HG03558 (cell line): ENCODE measurements around the gene FERD3L.
"Not testable (repeated sequence)": the region's sequence is repeated elsewhere in the genome, so short reads cannot be mapped to it uniquely, and the experiment has no call there.

Source experiments
- ATAC-seq: cut with Tn5 transposase; IDR thresholded peaks from one replicate; pipeline ENCODE4 v1.9.1; 2021; ENCODE audit warnings: moderate number of reproducible peaks; ENCODE audit not compliant: unreplicated experiment; ENCODE audit errors: extremely low read depth

Gene FERD3L, protein sequence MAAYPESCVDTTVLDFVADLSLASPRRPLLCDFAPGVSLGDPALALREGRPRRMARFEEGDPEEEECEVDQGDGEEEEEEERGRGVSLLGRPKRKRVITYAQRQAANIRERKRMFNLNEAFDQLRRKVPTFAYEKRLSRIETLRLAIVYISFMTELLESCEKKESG

DNA sequence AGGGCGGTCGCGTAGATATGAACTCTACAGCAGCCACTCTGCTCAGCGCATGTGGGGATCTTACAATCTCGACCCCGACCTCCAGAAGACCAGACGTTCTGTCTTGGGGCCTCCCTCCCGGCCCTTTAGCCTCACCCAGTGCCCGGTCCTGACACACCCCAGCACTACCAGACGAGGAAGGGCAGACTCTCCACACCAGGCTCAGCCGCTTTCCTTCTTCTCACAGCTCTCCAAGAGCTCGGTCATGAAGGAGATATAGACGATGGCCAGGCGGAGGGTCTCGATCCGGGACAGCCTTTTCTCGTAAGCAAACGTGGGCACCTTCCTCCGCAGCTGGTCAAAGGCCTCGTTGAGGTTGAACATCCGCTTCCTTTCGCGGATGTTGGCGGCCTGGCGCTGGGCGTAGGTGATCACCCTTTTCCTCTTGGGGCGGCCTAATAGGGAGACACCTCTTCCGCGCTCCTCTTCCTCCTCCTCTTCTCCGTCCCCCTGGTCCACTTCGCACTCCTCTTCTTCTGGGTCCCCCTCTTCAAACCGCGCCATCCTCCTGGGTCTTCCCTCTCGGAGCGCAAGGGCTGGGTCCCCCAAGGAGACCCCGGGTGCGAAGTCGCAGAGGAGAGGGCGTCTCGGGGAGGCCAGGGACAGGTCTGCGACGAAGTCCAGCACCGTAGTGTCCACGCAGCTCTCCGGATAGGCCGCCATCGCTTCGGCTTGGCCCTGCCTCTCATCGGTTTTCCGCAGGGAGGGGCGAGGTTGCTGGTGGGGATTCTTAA, at the start of gene FERD3L:
TSS of gene FERD3L (minus strand) at position 761 of the 773 bp plus-strand sequence. CDS start at position 702, 59 bp downstream.
- ATAC-seq = no peak

DNA sequence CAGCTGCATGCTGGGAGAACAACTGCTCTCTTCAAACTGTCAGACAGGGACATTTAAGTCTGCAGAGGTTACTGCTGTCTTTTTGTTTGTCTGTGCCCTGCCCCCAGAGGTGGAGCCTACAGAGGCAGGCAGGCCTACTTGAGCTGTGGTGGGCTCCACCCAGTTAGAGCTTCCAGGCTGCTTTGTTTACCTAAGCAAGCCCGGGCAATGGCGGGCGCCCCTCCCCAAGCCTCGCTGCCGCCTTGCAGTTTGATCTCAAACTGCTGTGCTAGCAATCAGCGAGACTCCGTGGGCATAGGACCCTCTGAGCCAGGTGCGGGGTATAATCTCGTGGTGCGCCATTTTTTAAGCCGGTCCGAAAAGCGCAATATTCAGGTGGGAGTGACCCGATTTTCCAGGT, 49.2 kb upstream of the FERD3L start:
- not testable (repeated sequence) for ATAC-seq

DNA sequence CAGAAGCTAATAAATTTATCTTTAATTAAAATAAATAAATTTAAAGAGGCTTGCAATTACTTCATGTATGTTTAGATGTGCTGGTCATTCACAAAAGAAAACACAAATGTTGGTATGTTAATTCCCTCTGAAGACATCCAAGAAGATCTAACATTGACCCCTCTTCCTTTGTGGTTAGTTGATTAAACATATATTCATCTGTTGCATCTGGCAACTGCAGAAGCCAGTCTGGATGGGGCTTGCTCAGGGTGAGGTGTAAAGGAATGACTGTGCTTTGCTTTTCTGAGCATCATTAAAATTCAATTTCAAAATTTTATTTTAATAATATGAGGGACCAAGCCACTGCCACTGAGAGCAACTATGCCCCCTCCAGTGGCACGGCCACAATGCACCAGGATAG, 36.4 kb upstream of the FERD3L start:
- ATAC-seq = no peak

DNA sequence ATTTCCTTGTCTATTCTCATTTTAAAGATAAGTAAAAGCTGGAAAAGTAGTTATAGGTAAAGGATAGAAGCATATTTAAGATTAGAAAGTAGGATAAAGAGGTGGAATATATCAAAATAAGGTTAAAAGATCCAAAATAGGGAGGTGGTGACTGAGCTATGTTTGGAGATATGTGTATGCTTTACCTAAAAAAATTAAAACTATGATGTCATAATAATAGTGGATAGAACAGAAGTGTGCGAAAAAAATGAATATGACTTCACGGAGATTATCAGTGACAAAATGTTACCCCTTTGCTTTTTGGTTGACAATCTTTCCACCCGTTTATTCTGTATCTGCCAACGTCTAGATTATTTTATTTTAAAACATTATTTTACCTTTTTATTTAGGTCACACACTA, 33.4 kb upstream of the FERD3L start:
- no peak for ATAC-seq

DNA sequence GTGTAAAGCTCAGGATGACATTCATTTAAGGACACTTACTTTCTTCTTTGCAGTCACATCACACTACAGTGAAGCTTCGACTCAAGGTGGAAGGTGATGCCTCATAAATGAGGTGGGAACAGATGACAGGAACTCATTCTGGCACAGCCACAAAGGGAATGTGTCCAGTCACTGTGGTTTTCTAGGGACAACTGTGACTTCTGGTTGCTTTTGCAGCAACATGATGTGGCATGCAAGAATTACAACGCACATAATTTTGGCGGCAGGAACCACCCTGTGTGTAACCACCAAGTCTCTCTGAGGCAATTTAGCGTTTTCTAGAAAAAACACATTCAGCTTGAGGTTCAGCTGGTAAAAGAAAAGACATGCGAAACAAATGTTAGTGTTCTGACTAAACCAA, 32.0 kb upstream of the FERD3L start:
- no peak for ATAC-seq

DNA sequence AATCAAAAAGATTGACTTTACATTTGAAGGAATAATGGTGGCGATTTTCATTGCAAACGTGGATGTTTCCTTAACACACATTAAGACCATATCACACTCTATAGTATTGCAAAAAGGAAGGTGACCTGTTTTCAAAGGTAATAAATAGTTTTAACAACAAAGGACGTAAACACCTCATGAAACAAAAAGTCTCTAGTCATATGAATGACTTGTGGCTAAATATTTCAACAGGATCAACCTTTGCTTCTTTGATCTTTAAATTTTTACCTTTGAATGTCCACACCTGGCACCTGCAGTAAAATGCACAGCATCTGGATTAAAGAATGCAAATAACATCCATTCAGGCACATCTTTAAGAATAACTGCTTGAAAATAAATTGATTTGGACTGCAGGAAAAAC, 30.0 kb upstream of the FERD3L start:
- ATAC-seq = no peak

DNA sequence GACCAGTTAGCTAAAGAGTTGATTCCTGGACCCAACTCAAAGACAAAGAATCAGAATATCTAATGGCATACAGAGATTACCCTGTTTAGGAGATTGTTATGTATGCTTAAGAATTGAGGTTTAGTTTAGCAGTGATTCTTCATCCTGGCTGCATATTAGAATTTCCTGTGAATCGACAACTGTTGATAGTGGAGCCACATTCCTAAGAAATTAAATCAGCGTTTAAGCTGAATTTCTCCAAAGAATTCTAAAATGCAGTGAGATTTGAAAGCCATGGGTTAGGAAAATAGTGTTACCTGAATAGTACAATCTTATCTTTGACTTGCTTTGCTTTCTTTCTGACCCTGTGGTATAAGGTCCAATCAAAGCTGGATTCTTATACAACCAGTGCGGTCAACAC, 16.4 kb upstream of the FERD3L start:
- ATAC-seq = no peak

DNA sequence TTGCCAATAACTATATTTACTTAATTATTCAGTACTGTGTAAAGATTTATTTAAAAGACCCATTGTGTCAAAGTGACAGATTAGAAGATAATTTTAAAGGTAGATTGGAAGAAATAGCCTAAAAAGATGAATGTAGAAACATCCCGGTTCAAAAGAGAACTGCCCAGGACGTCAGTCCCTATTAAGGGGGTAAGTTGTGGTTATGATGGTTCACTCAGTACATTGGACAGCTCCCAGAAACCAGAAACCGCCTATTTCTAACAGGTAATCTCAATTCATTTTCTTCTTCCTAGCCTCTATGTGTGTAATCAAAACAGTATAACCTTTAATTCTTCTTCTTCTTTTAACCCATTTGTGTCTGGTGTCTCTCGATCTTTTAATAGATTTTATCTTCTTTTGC, 1.5 kb upstream of the FERD3L start:
- no peak for ATAC-seq

DNA sequence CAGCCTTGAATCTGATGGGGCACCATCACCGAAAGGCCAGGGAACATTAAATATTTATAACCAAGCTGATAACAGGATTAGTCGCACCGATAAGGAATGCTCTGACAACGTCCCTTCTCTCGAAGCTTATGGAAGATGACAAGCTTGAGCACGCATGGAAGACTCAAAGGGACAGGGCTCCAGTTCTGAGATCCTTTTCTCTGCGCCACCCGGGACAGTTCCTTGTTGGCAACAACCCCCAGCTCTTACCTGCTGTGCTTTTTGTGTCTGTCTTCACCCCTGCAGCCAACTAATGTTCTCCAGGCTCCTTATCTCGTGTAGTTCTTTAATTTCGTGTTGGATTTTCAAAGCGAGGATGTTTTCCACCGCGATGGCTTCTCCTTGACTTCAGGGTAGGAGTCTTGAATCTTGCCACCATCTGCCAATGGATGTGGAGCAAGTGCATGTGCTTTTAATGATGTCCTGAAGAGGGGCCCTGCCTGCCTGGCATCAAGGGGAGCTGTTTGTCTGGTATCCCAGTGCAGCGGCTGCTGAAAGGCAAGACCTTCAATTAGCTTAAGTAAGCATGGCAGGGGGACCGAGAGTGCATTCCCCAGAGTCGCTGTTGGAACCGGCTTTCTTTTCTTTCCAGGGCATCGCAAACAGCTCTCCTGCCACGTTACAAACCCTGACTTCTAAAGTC, 354 bp upstream of the FERD3L start:
- ATAC-seq = no peak

DNA sequence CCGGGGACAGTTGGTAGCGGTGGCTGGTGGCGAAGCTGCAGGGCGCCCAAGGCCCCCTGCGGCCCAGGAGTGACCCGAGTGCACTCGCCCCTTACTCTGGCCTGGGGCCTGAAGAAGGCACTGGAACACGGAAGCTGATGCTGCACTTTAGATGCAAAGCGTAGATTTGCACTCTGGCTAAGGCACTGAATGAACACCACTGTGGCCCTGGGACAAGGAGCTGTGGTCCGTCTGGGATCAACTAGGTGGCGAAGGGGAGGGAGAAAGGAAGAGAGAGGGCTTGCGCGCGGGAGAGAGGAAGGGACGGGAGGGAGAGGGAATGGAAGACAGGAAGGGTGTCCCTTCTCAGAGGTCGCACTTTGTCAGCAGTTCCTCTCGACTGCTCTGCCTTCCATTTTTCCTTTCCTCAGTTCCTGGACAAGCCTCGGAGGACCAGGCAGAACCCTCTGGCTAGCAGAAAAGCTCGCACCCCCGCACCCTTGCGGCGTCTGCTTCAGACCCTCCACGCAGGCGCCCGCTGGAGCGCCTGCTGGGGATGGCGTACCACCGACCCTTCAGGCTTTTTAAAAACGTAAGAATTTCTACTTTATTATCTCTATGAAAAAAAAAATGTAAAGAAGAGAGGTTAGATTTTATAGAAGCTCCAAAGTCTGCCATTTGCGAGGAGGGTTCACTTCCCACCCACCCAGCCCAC, 1.2 kb downstream of the FERD3L start:
- no peak for ATAC-seq

DNA sequence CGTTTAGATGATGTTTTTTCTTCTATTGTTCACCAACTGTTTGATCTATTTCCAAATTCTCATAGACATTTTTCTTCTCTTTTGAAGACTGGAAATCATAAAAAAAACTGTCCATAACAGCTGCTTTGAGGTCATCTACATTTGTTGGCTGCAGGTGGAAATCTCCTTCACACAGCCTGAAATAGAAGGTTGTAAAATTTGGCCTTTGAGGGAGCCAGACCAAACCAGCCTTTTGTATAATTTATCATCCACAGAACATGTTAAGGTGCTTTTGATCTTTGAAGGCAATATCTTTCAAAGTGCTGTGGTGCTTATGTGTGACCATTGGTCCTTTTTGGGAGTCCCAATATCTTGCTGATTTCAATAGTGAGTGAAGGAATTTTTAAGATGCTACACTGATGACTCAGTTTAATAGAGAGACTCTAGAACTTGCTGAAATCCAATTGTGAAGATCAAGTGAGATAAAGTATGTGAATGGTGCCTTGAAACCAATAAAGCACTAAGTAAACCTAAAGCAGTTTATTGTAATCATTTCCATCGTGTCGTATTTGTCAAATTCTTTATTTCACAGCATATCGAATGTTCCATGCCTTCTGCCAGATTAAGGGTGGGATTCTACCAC, 5.4 kb downstream of the FERD3L start:
- ATAC-seq = no peak

DNA sequence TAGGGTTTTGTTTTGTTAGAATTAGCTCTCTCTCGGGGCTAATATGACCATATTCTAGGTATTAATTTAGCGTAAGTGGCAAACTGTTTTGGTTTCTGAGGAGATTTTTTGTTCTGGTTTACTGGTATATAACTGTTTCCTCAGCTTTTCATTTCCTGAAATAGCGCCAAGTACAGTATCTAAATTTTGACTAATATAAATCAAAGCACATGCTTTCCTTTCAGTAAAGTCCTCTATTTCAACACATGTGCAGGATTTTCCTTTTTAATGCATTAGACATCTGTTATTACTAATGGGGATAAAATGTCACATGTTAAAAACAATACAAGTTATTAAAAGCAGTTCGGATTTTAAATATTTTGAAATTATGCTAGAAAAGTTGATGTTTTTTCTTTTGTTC, 11.3 kb downstream of the FERD3L start:
- ATAC-seq = no peak

DNA sequence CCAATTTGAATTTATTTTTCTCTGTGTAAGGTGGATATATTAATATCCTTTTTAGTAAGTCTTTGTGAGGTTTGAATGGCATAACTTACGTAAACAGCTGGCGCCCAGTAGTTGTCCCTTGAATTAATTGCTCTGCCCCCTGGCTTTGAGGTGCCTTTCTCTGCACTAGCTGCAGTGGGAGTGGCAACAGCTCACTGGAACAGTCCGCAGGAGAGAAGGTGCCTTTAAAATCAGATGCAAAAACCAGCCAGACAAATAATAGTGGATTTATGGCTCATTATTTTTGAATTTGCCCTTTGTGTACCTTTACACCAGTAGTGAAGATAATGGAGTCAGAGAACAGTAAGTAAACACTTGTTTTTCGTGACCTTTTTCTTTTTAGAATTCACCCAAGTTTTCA, 11.8 kb downstream of the FERD3L start:
- ATAC-seq = no peak

DNA sequence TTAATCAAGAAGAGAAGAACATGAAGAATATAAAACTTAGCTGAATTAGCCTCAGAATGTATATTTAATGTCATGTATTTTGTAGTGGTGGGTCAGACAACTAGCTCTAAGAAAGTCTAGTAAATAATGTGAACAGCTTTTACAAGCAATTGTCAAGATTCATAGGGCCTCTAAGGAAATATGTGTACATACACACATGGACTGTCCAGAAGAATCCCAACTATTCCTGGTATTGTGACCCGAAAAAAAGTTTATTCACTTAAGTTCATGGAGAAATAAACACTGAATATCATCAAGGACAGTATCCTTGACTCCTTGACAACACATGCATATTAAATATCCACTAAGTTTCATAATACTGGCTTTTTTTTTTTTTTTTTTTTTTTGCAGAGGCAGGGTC, 16.4 kb downstream of the FERD3L start:
- ATAC-seq = no peak

DNA sequence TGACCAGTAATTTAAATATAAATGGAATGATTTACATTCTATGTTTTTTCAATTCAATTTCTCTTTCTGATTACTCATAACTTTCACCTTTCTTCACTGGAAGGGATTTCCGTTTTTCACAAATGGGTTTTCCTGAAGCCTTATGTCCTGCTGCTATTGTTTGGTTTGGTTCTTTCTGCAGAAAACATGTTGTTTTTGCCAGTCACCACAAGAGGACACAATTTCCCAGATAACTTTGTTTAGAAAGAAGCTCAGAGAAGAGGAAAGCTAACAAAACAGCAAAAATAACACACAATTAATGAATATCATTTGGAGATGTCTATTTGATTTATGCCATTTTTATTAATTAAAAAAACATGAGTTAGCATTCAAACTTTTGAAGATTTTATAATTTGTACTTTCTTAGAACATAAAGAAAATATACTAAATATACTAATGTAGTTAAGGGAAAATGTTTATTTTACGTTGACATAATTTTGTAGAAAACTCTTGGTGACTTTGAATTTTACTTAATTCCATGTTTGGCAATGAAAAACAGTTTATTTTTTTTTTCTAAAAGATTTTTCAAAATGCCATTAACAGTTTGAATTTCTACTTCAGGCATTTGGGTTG, 23.1 kb downstream of the FERD3L start:
- no peak for ATAC-seq

DNA sequence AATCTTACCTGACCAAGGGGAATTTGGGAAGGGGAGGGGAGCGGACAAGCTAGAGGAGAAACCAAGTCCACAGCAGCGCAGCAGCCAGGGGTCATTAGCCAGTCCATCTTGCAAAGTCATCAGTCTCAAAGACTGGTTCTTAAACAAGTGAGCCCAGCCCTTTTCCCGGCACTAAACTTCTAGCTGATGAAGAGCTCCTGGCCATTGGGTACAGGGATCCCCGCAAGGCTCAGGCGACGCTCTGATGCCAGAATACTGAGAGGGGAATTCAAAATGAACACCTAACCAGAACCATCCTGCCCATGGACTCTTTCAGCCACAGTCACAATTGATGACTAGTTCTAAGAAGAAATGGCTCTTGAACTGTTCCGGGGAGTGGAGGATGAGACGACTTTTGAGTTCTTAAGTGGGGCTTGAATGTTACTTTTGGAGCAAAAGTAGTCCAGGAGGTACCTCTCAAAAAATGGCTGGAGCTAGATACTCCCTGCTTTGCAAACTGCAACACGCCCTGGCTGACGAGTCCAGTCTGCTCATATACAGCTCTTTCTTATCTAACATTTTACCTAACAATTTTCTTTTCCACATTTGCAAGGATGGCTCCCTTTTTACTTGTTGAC, 25.2 kb downstream of the FERD3L start:
- no peak for ATAC-seq

DNA sequence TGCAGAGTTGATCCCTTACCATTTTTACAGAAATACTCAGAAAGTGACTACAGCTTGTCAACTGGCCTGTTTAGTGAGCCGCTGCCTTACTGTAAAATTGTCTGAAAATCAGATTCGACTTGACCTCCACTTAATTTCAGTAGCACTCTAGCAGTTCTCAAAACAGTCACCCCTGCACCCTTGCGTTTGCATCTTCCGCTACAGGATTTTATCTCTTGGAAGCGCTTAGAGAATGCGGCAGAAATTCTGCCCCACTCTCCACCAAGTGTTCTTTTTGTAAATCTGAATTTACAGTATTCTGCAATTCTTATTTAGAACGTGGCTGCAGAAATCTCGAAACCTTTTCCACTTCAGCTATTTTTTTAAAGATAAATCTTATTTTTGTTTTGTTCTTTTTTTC, 25.8 kb downstream of the FERD3L start:
- ATAC-seq = no peak

DNA sequence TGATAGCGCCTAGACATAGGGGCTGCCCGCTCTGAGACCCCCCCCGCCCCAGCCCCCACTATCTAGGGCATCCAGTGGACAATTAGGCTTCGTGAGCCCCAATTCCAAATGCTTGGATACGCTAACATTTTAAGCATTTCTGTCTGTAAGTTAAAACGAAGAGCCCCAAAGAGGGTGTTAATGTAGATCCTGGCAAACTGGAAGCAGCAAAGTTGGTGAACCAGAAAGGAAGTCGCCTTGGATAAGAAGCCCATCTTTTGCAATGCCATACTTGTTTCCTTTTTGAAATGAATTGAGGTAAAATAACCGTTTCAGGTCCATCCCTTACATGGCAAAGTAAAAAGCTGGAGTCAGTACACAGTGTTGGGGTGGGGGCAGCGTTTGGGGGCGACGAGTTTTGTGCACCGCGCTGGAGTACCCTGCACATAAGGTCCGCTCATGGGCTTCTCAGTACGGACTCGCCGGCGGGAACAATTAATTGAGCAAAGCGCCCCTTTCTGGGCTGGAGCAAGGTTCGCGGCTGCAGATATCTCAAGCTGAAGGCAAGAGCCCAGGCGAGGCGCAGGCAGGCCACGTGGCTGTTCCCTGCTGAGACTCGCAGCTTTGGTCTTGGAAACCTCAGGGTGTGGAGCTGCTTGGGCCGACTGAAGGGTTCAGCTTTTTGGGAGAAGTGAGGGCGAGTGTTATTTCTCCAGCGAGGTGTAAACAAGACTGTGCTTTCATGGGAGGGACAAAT, 26.4 kb downstream of the FERD3L start:
- no peak for ATAC-seq
